Measurements from ENCODE around the gene HLA-DPA1.
"Not testable (repeated sequence)": the region's sequence is repeated elsewhere in the genome, so short reads cannot be mapped to it uniquely, and the experiment has no call there.

The HLA-DPA1 gene

GRCh38 chr6:33088258-33088930, 14.9 kb upstream of the HLA-DPA1 start:
- DNase-seq = no peak

- no peak for DNase-seq
These were observed 12.2 kb upstream of the HLA-DPA1 start for GRCh38 chr6:33085627-33086026.

DNA sequence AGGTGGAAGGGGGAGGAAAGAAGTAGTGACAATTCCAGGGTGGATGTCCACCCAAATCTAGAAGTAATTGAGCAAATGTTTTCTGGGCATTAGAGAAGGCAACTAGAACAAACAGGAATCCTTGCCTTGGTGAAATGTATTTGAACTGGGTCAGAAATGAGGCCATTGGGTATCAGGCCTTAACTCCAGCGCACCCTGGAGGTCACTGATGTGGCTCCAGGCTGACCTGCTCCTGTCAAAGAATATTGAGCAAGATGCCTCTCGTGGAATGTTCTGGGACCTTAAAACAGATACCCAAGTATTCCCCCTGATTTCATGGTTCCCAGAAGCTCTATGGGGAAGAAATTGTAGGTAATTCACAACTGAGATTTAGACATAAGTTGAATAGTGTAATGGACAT, 9.3 kb upstream of the HLA-DPA1 start:
- no peak for DNase-seq

DNA sequence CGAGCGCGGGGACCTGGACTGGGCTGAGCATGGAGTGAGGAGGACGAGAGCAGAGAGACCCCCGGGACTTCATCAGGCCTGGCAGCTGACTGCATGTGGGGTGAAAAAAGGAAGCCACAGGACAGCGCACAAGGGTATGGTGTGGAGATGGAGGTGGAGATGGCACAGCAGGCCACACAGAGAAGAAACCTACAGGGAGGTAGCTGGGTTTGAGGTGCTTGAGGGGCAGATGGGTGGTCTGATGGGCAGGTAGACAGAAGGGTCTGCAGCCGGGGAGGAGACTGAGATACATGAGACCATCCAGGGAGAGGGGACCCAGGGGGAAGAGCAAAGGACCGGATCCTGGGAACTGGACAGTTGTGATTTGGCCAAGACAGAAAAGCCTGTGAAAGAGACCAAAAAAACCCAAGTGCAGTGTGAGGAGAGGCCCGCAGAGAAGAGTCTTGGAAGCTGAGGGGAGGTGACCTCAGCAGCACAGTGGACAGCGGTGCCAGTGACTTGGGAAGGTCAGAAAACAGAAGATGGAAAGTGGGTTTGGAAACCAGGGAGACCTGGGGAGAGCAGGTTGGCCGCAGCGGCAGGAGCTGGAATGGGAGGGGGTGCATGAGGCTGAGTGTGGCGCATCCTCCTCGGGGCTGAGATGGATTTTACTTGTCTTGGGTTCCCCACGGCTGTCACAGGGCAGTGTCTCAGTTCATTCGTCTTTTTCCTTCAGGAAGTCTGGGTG, 7.8 kb upstream of the HLA-DPA1 start:
- no peak for DNase-seq

- no peak for DNase-seq
These were observed 7.0 kb upstream of the HLA-DPA1 start for GRCh38 chr6:33080127-33081089.

GRCh38 chr6:33079580-33079979, 6.1 kb upstream of the HLA-DPA1 start:
- no peak for DNase-seq

DNA sequence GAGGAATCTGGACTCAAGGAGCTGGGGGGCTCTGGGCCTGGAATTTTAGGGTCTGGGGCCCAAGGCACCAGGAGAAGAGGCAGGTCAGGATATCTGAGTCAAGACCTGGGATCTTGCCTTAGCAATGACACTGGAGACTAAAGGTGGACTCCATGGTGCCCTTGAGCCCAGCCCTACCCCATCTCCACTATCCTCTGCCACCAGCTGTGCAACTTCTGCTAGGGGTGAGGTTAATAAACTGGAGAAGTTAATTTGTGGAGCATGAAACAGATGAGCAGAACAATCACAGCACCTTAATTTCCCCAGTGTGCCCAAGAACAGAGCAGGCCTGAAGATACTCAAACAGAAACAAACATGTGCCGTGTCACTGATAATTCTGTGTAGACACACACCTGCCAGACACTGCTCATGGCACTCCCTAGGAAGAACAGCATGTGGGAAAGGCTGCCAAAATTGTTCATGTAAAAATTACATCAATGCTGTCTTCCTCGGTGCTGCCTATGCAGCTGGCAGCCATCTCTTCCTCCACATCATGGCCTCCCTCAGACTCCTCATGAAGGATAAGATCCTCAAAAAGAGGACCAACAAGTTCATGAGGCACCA, 5.6 kb upstream of the HLA-DPA1 start:
- no peak for DNase-seq

GRCh38 chr6:33078442-33078841, 5.0 kb upstream of the HLA-DPA1 start:
- no peak for DNase-seq

- no peak for DNase-seq
These were observed 4.5 kb upstream of the HLA-DPA1 start for GRCh38 chr6:33077908-33078307.

DNA sequence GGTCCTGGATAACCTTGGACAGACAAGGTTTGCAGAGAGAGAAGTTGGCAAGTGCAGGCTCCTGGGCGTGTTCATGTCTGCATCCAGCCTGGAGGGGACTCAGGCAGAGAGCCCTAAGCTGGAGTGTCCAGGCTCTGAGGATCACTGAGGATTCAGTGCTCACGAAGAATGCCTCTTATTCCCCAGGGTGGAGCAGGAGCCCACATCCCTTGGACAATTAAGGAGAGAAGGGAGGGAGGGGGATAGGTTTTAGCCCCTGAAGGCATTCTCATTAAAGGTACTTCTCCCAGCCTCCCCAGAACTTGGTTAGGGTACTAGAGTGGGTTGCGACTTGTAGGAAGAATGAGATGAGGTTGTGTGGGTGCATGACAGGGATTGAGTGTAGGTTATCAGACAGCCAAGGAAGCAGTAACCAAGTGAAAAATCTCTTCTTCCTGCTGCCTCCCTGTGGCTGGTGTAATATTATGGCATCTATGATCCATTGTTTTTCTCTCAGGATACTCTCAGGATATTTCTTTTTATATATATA, 3.0 kb upstream of the HLA-DPA1 start:
- no peak for DNase-seq

DNA sequence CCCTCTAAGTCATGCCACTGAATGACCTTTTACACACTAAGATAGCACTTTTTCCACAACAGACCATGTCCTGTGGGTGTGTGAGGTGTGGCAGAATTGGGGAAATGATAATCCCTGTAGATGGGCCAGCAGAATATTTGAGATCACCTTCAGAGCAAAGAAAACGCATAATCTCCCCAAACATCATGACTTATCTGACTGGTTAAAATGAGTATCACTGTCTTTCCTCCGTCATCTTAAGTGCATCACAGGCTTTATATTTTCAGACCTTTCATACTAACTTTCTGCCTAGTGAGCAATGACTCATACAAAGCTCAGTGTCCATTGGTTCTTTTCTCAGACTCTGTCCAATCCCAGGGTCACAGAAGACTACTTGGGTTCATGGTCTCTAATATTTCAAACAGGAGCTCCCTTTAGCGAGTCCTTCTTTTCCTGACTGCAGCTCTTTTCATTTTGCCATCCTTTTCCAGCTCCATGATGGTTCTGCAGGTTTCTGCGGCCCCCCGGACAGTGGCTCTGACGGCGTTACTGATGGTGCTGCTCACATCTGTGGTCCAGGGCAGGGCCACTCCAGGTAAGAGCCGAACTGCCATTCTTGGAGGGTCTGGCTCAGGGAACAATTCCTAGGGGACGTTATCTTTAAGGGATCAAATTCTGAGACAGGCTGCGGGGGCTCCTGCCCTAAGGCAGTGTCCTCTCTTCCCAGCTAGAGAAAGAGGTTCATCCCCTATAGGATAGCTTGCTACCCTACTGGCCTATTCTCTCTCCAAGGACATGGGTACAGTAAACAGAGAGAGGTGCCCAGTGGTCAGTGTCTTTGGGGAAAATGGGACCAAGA, 2.3 kb upstream of the HLA-DPA1 start, which contains the start of gene HLA-DPB1:
HLA-DPB1 (plus strand) TSS at position 423 of the 838 bp plus-strand sequence; CDS start at position 475, 52 bp downstream.
- no peak for DNase-seq

DNA sequence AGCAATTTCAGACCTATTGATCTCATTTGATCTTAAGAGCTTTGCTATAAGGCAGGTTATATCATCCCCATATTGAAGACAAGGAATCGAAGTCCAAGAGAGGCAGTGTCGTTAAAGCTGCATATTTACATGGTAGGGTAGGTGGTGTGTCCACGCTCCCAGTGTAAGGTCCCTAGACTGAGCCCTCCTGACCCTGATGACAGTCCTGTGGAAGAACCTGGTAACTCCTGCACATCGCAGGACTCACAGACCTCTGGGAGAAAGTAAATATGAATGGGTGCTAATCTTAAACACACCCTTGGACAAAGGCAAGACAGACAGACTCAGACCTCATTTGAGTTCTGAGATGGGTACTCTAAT, 1.7 kb upstream of the HLA-DPA1 start:
- no peak for DNase-seq

DNA sequence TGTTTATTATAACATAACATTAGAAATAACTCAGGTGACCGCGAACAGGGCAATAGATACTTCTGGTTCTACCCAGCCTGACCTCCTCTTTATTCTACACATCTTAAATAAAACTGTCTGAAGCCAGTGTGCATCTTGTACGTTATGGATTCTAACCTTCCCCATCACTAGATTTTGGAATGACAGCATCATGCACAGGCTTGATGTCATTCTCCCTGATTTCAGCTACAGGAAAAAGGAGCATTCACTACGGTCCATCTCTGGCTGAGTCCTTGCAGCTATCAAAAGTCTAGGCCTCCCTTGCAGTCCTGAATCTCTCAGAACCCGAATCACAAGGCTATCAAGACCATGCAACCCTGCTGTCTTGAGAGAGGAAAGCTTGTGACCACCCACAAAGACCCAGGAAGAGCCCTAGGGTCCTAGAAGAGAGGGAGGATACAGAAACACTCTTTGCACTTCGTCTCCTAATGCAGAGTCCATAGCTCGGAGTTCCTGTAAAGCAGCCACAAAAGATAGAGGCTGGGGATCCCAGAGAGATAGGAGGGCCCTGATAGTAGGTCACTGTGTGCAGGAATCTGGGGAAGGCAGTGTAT, 845 bp downstream of the HLA-DPA1 start:
- DNase-seq = no peak

- DNase-seq = no peak
These were observed 1.9 kb downstream of the HLA-DPA1 start for GRCh38 chr6:33071569-33071968.

GRCh38 chr6:33070909-33071308, 2.5 kb downstream of the HLA-DPA1 start:
- DNase-seq = no peak

DNA sequence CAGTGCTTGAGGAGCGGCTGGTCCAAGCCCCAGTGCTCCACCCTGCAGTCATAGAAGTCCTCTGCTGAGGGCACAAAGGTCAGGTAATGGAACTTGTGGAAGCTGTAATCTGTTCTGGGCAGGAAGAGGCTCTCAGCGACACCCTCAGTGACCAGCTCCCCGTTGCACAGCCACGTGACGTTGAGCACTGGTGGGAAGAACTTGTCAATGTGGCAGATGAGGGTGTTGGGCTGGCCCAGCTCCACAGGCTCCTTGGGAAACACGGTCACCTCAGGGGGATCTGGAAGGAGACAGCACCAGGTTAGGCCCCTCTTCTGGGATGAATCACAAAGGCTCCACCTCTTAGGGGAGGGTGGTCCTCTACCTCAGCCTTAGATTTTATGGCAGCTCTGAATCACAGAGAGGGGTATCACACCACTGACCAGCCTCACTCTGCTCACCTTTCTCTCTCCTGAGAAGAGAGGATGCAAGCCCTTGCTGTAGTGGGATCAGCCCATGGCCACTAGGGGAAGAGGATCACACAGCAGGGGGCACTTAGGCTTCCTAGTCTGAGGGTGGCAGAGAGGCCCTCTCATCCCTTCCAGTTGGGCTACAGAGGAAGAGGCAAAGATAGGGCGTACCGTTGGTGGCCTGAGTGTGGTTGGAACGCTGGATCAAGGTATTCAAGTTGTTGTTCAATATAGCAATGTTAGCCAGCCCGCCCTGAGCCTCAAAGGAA, 4.3 kb downstream of the HLA-DPA1 start:
- DNase-seq = no peak

DNA sequence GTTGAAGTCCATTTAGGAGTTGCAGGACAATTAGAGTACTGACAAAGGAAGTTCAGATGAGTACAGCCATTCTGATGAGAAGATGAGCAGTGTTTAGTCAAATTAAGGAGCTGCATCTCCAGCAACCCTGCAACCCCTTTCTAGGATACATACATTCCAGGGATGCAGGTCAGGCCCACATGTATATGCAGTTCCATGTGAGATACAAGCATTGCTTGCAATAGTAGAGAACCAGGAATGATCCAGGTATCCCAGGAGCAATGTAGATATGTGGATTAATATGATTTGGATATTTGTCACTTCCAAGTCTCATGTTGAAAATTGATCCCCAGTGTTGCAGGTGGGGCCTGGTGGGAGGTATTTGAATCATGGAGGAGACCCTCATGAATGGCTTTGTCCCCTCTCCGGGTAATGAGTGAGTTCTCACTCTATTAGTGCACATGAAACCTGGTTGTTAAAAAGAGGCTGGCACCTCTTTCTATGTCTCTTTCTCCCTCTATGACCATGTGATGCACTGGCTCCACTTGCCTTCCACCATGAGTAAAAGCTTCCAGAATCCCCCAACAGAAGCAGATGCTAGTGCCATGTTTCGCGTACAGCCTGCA, 6.4 kb downstream of the HLA-DPA1 start:
- DNase-seq = no peak

DNA sequence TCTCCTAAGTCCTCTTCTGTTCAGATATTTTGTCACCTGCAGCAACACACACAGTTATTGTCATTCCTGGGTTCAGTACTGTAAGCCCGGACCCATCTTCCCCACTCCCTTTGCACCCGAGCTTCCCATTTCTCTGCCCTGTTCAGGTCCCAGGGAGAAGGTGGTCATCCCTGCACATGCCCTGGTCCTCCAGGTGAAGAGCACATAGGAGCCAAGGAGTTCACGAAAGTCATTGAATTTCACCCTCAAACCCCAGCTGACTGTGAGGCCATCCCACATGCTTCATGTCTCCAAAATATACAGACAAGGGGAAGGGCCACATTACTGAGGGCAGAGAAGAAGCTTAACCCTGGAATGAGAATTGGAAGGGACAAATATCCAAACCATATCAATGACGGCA, 8.1 kb downstream of the HLA-DPA1 start:
- no peak for DNase-seq

- no peak for DNase-seq
These were observed 8.7 kb downstream of the HLA-DPA1 start for GRCh38 chr6:33064723-33065122.

DNA sequence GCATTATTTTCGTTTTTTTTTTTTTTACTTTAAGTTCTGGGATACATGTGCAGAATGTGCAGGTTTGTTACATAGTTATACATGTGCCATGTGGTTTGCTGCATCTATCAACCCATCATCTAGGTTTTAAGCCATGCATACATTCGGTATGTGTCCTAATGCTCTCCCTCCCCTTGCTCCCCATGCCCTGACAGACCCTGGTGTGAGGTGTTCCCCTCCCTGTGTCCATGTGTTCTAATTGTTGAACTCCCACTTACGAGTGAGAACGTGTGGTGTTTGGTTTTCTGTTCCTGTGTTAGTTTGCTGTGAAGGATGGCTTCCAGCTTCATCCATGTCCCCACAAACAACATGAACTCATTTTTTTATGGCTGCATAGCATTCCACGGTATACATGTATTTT, 10.0 kb downstream of the HLA-DPA1 start:
- DNase-seq = not testable (repeated sequence)

Measured in stimulated activated CD4-positive, alpha-beta T cell treated with anti-CD3 and anti-CD28 coated beads, Interleukin-2, amount 100 ng/mL, for 24 hours (primary cell).